Non-pigmented ciliary epithelial cell (primary cell): ENCODE results near the gene ADCY2.

Source experiments
- DNase-seq: peaks from one replicate; pipeline ENCODE4 v3.0.0-alpha.2; 2010; ENCODE audit warnings: low read depth

Gene ADCY2

GRCh38 chr5:7784683-7785380 is 388.9 kb downstream of the ADCY2 start:
- no peak for DNase-seq

- no peak for DNase-seq
These were observed 391.8 kb downstream of the ADCY2 start for GRCh38 chr5:7787770-7788169.

- no peak for DNase-seq
These were observed 393.6 kb downstream of the ADCY2 start for GRCh38 chr5:7789567-7789966.

- DNase-seq: no peak
These were observed 398.0 kb downstream of the ADCY2 start for GRCh38 chr5:7793895-7794294.

- no peak for DNase-seq
These were observed 398.4 kb downstream of the ADCY2 start for GRCh38 chr5:7794311-7794710.

- DNase-seq: no peak
These were observed 398.9 kb downstream of the ADCY2 start for GRCh38 chr5:7794823-7795222.

GRCh38 chr5:7795306-7795705 is 399.4 kb downstream of the ADCY2 start:
- DNase-seq: no peak

GRCh38 chr5:7801891-7802614 is 406.1 kb downstream of the ADCY2 start:
- DNase-seq: no peak

GRCh38 chr5:7802855-7803254 is 406.9 kb downstream of the ADCY2 start:
- no peak for DNase-seq

GRCh38 chr5:7803937-7804336 is 408.0 kb downstream of the ADCY2 start:
- DNase-seq: no peak

- DNase-seq: no peak
These were observed 409.4 kb downstream of the ADCY2 start for GRCh38 chr5:7805379-7805778.

GRCh38 chr5:7808998-7809397 is 413.1 kb downstream of the ADCY2 start:
- DNase-seq: no peak

- DNase-seq: no peak
These were observed 415.8 kb downstream of the ADCY2 start for GRCh38 chr5:7811715-7812114.

GRCh38 chr5:7813007-7813406 is 417.1 kb downstream of the ADCY2 start:
- no peak for DNase-seq

- no peak for DNase-seq
These were observed 417.6 kb downstream of the ADCY2 start for GRCh38 chr5:7813576-7813975.

- no peak for DNase-seq
These were observed 418.9 kb downstream of the ADCY2 start for GRCh38 chr5:7814816-7815215.

- DNase-seq: peak; percentile 5
These were observed 420.1 kb downstream of the ADCY2 start for GRCh38 chr5:7815892-7816534.

- DNase-seq: no peak
These were observed 420.6 kb downstream of the ADCY2 start for GRCh38 chr5:7816535-7816901.

- DNase-seq: no peak
These were observed 426.5 kb downstream of the ADCY2 start for GRCh38 chr5:7822449-7822848.

- no peak for DNase-seq
These were observed 427.7 kb downstream of the ADCY2 start for GRCh38 chr5:7823594-7823993.

- no peak for DNase-seq
These were observed 429.1 kb downstream of the ADCY2 start for GRCh38 chr5:7824995-7825394.

GRCh38 chr5:7825630-7826029 is 429.7 kb downstream of the ADCY2 start:
- DNase-seq: no peak

GRCh38 chr5:7827610-7828009 is 431.7 kb downstream of the ADCY2 start:
- no peak for DNase-seq
